Stimulated activated CD4-positive, alpha-beta T cell treated with anti-CD3 and anti-CD28 coated beads, Interleukin-2, amount 100 ng/mL, for 4 hours (primary cell): ENCODE results near the gene RIMBP2.
"Not testable (repeated sequence)": the region's sequence is repeated elsewhere in the genome, so short reads cannot be mapped to it uniquely, and the experiment has no call there.

ENCODE experiments used
- DNase-seq: peaks from one replicate; pipeline ENCODE4 v3.0.0-alpha.2; 2020; ENCODE audit warnings: low read depth

Gene RIMBP2

GRCh38 chr12:130593056-130593455, 123.0 kb downstream of the RIMBP2 start:
- DNase-seq, result no peak

- DNase-seq, result no peak
These were observed 123.5 kb downstream of the RIMBP2 start for GRCh38 chr12:130592641-130593040.

GRCh38 chr12:130591736-130592135, 124.4 kb downstream of the RIMBP2 start:
- no peak for DNase-seq

GRCh38 chr12:130590685-130591084, 125.4 kb downstream of the RIMBP2 start:
- DNase-seq, result no peak

GRCh38 chr12:130589540-130590317, 126.4 kb downstream of the RIMBP2 start:
- no peak for DNase-seq

- DNase-seq, result no peak
These were observed 127.2 kb downstream of the RIMBP2 start for GRCh38 chr12:130588696-130589539.

- DNase-seq, result no peak
These were observed 128.1 kb downstream of the RIMBP2 start for GRCh38 chr12:130587966-130588365.

GRCh38 chr12:130584475-130584874, 131.6 kb downstream of the RIMBP2 start:
- DNase-seq, result not testable (repeated sequence)

GRCh38 chr12:130583800-130584199, 132.3 kb downstream of the RIMBP2 start:
- no peak for DNase-seq

GRCh38 chr12:130583317-130583716, 132.8 kb downstream of the RIMBP2 start:
- no peak for DNase-seq

GRCh38 chr12:130582286-130582685, 133.8 kb downstream of the RIMBP2 start:
- no peak for DNase-seq

GRCh38 chr12:130581782-130582181, 134.3 kb downstream of the RIMBP2 start:
- no peak for DNase-seq

- DNase-seq, result no peak
These were observed 136.9 kb downstream of the RIMBP2 start for GRCh38 chr12:130579231-130579630.

- no peak for DNase-seq
These were observed 138.7 kb downstream of the RIMBP2 start for GRCh38 chr12:130577351-130577750.

- no peak for DNase-seq
These were observed 139.7 kb downstream of the RIMBP2 start for GRCh38 chr12:130576371-130576816.

GRCh38 chr12:130574402-130574801, 141.7 kb downstream of the RIMBP2 start:
- no peak for DNase-seq

GRCh38 chr12:130573766-130574165, 142.3 kb downstream of the RIMBP2 start:
- DNase-seq, result no peak

- no peak for DNase-seq
These were observed 142.9 kb downstream of the RIMBP2 start for GRCh38 chr12:130573235-130573634.

GRCh38 chr12:130572553-130572952, 143.5 kb downstream of the RIMBP2 start:
- DNase-seq, result no peak

- no peak for DNase-seq
These were observed 144.4 kb downstream of the RIMBP2 start for GRCh38 chr12:130571734-130572133.

GRCh38 chr12:130571089-130571488, 145.0 kb downstream of the RIMBP2 start:
- DNase-seq, result no peak

GRCh38 chr12:130569521-130569920, 146.6 kb downstream of the RIMBP2 start:
- DNase-seq, result no peak

GRCh38 chr12:130568501-130568900, 147.6 kb downstream of the RIMBP2 start:
- DNase-seq, result no peak
